Suppressor macrophage treated with lipopolysaccharide for 1 hour (primary cell): ENCODE results near the gene KRT23.

ENCODE experiments used
- DNase-seq, 3 donors: peaks; one replicate each; pipeline ENCODE4 v3.0.0-alpha.2; 2020 to 2022

KRT23 gene

DNA sequence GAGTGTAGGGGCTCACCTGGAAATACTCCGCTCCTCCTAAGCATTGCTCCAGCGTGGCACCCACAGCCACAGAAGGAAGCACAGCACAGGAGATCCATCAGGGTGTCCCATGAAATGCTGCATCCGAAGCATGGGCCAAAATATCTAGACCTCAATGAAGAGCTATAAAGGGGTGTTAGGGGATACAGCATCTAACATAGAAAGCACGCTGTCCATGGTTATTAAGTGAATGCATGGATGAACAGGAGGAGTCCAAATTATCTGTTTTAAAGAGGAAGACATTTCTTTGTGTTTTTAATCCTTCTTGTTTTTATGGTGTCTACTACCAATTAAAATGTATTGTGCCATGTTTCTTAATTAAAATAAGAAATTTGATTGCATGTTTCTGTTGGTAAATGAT lies 30.8 kb downstream of the KRT23 start:
- no peak for DNase-seq

DNA sequence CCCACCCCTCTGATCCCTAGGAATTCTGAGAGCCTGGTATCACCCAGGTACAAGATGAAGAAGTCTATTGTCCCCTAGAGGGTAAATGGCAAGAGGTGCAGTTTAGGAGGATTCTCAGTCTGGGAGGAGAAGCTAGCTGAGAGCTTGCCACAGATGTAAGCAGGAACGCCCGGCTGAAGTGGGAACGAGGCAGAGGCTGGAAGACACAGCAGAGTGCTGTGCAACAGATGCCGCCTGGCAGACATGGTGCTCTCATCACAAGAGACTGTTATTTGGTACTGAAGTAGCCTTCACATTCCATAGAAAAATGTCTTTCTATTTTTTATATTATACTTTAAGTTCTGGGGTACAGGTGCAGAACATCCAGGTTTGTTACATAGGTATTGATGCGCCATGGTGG lies 32.1 kb downstream of the KRT23 start:
- DNase-seq, result no peak

DNA sequence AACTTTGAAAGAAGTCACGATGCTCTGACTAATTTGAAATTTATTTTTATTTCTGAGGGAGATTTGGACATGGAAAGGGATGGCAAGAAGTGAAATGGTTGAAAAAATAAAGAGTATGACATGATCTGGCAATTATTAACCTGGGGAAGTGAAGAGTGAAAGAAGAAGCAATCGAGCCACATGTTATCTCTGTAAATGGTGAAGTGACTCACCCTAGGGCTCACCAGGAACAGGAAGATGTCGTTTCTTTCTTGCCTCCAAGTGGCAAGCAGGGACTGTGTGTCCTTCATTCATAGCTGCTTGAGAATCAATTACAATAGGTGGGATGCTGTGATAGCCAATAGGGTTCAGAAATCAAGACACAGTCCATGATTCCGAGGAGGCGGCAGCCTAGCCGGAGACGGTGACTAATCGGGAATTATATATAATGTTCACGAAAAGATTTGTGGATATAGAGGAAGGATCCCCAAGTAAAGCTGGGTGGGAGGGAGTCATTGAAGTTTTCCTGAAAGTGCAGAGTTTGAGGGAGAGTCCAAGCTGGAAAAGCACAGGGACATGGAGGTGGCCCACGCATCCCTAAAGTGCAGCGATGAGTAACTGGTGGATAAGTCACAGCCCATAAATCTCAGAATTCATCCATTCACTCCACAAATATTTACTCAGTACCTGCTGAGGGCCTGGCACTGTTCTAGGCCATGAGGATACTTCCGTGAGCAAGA lies 34.2 kb downstream of the KRT23 start:
- peak; percentile 65 to 72 (median 69) for DNase-seq

DNA sequence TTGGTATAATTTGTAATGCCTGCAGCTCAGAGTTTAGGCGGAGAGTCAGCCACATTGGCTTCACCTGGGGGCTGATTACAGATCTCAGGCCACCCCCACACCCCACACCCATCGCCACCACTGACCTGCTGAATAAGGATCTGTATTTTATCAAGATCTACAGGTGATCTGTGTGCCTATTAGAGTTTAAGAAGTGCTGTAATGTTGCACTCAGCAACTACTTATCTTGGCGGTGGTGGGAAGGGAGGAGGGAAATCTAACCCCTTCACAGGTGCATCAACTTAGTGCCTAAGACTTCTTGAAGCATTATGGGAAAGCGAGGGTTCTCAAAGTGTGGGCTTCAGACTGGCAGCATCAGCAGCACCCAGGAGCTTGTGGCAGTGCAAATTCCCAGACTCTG lies 34.9 kb downstream of the KRT23 start:
- DNase-seq, result no peak

DNA sequence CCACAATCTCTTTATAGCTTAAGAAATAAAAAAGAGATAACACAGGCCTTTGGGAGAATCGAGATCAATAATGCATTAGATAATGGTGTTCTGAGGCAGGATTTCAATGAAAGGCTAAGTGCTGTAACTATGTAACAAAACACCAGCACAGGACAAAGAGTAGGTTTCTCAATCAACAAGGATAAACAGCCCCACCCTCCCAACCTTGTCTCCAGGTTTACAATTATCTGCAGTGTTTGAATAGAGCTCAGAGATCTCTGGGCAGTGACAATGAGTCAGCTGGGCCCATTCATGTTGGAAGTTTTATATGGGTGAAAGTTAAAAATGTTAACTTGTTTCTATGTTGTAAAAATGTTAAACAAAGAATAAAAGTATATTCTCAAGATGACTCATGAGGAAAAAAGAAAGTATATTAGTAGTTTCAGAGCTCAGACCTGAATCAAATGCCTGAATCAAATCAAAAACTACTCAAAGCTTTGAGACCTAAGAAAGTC lies 35.4 kb downstream of the KRT23 start:
- peak; percentile 11 to 30 (median 20) for DNase-seq

DNA sequence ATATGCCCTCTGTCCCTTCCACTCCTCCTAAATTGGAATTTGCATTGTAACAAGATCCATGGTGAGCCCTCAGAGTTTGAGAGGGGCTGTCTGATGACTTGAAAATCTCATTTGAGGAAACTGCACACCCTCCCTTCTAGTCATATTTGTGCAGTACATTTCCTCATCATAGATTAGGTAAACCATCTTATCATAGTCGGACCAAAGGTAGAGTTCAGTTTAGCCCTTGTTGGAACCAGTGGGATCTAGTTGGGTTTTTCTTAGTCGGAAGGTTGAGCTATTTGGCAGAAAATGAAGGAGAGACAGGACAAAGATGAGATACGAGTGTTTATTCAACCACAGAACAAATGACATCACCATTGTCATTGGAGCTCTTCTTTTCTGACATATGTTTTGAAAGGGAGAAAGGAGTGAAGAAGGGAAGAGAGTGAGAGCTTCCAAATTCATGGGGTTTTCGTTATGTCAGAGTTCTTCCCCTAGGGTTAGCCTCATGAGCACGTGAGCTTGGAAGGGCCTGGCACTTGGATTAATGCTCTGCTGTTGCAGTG lies 36.6 kb downstream of the KRT23 start:
- no peak for DNase-seq

DNA sequence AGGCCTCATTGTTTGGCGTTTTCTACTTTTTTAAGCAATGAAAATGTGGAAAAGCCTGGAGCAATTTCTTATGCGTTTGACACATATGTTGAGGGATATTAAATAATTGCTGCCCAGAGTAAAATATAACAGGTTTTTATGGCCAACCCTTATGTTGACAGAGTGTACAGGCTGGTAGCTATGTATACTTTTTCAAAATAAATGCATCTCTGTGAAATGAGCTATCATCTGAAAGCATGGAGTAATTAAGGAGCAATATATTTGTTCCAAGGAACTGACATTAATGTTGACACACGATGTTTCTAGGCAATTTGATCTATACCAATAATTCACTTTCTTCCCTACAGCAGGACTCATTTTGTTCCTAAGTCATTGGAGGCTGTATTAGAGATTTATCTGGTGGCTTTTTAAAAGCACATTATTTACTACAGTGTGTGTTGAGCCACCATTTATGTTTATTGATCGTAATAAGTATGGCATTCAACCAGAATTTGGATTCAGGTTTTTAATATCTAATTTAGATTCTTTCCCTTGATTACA lies 40.5 kb downstream of the KRT23 start:
- DNase-seq, result no peak

DNA sequence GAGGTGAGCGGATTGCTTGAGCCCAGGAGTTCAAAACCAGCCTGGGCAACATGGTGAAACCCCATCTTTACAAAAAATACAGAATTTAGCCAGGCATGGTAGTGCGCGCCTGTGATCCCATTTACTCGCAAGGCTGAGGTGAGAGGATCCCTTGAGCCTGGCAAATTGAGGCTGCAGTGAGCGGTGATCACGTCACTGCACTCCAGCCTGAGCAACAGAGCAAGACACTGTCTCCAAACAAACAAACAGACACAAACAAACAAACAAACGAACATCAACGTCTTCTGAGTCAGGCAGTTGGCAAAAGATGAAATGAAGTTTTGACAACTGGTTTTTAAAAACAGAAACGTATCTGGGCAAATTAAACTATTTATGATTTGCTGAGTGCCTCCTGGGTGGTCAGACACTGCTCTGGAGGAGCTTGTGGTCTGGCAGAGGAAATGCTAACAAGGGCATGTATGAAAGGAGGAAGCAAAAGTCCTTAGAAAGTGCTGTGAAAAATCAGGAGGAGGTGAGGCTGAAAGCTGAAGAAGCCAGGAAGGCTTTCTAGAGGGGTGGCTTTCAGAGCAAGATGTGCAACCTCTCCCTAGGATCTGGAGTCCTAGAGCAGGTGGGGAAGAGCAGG lies 42.2 kb downstream of the KRT23 start:
- peak in 1 of 3 donors; percentile 3 for DNase-seq

DNA sequence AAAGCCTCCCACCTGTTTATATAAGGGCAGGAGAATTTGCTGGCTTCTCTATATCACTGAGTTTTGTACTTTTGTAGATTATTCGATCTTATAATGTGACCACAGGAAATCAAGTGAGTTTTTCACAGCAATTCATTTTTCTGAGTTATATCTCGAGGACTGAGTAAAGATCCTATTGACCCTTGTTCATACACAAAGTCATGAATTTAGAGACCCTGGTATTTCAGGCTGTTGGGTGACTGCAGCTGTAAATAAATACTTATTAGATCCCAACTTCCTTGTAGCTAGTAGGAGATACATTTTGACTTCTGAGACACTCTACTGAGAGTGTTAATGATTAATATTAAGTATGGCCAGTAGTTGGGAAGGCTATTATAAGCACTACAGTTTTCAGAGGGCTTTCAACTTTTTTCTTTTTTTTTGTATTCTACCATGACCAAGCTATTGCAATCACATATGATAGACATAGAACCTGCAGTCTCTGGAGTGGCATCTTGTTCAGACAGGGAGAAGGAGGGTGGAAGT lies 49.2 kb downstream of the KRT23 start:
- no peak for DNase-seq

DNA sequence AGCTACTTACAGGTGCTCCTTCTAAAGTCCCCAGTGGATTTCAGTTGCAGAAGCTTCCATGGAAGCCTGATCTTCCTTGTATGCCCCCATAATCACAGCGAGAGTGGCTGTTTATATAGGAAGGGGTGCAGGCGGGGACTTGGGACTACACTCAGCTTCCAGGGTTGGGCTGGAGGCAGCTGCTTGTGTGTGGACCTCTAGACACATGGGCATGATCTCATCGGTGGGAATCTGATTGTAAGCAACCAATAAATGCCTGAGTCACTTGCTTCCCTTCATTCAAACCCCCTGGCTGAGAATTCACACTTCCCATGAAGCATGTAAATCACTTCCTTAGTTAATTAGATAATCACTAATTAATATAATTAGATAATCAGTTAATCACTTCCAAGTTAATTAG lies 51.4 kb downstream of the KRT23 start:
- peak in 1 of 3 donors; percentile 6 for DNase-seq

DNA sequence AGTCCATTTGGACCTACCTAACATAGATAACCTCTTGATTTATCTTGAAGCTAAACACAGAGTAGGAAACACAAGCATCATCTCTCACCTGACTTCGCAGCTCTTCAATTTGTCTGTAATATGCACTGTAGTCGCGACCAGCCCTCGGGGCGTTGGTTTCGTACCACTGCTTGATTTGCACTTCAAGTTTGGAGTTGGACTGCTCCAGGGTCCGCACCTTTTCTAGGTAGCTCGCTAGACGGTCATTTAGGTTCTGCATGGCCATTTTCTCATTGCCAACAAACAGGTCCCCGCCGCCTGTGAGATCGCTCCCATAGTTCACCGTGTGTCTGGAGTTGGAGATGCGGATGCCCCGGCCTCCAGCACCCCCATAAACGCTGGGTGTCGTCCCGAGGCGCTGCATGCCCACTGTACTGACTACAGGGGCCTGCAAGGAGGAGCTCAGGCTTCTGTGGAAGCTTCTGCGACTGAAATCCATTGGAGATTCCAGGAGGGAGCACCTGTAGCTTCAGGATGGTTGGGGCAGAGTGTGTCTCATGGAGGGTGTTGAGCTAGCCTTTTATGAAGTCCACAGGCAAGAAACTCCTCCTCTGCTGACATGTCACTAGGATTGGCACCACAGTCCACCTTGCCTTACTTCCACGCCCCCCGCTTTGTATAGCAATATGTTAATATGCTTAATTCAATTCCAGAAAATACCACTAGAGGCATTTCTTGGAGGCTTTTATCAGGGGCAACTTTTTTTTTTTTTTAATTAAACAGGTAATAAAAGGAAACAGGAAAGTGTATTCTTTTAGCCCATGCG lies 52.5 kb downstream of the KRT23 start, which contains the start of gene KRT20:
TSS of gene KRT20 (minus strand) at position 535 of the 805 bp plus-strand sequence. CDS start at position 478, 57 bp downstream.
- DNase-seq, result no peak

DNA sequence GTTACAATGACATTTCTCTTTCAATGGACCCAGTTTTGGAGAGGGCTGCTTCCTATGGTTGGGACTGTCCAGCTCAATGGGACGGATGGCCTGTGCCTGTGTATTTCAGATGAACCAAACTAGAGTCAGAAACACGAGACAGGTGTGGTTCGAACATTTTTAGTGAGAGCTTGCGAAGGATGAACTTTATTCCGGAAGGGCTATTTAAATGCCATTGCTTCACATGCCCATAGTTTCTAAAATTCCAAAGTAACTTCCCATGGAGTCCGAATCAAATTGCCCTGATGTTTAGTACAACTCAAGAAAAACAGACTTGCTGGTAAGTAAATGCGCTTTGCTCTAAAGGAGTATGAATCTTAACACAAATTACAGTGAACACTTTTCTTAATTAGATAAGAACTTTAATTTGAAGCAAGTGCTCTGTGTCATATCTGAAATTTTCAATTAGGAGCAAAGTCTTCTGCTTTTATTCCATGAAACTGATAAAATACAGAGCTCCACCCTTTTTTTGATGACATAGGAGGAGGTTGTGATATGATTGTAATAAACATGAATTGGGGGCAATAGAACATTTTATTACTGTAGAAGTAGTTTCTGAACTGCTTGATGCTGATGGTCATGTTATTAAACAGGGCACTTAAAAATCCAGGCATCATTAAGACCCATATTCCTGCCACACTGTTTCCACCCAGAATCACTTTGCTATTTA lies 53.7 kb downstream of the KRT23 start:
- DNase-seq, result no peak

DNA sequence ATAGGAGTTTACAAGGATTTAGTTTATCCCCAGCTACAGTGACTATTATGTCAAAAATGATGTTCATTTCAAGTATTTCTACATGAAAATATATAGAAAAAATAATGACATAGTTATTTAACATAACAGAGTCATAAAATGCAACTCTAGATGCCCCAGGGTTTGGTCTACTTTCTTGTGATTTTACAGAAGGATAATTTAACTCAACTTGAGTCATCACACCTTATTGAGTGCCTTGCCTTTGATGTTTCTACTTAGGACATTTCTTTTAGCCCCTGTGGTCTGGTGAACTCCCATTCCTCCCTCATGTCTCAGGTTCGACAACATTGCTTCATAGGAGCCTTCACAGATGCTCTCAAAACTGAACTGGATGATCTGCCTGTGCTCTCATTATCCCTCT lies 54.4 kb downstream of the KRT23 start:
- DNase-seq, result no peak

DNA sequence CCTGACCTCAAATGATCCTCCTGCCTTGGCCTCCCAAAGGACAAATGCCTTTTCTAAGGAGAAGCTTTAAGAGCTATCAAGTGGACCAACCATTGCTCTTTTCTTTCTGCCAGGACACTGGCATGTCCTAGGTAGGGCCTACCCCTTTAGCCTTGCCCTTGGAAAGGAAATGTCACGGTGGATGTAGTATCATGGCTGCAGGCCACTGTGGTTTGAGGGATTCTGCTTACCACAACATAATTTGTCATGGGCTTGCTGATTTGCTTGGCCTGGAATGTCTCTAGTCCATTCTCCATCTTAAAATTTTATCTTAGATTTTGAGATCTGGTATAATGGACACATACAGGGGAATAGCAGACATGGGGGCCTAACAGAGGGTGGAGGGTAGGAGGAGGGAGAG lies 58.4 kb downstream of the KRT23 start:
- DNase-seq, result no peak

DNA sequence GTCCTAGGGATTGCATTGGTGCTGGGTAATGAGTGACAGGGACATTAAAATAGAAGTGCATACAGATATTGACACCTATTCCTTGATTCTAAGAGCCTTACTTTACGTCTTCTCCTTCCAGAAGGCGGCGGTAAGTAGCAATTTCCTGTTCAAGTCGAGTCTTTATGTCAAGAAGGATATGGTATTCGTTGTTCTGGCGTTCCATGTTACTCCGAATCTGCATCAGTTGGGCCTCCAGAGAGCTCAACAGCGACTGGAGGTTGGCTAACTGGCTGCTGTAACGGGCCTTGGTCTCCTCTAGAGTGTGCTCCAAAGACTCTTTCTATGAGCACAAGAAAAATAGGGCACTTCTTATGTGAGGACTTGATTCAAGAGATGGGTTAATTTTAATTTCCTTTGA lies 59.4 kb downstream of the KRT23 start:
- no peak for DNase-seq

DNA sequence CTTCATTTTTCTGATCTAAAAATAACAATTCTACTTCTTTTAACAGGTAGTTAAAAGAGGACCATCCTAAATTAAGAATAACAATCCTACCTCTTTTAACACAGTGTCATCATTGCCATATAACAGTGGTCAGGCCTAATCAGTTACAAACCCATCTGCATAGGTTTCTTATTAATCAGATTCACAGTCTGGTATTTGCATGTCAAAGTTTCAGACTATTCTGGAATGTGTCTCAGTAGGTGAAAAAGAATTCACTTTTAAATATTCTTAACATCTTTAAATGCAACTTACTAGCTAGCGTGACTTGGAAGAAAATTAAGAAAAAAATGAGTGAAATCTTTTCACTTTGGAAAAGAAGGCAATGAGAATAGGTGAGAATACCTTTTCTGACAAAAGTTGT lies 63.6 kb downstream of the KRT23 start:
- no peak for DNase-seq

DNA sequence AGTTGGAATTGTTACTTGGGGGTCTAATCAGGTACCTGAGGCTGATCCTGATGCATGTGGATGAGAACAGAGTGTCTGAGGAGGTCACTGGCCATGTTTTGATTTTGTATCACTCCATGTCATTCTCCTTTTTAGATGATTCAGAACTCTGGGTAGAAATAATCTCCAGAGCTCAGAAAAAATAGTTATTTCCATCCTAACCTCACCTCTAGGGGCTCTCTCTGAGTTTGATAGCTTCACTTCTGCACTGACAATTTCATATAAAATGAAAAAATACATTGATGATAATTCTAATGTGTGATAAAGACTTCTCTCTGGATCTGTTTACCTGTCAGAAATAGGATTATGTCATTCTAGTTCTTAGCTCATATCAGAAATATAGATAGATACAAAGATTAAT lies 64.2 kb downstream of the KRT23 start:
- DNase-seq, result no peak
